SU-DHL-6 (cell line): ENCODE results near the gene COG7.

Source experiments
- H2AFZ ChIP-seq: fragments of 200-600 bp; sonication (generic); 2 replicates; pipeline ENCODE4 v1.6.1; 2014; ENCODE audit warnings: low read depth, mild to moderate bottlenecking, moderate library complexity, mixed read lengths, antibody characterized with exemption, low read length; ENCODE audit not compliant: severe bottlenecking
- H3F3A ChIP-seq: fragments of 200-600 bp; shearing (Covaris generic); 2 replicates; pipeline ENCODE4 v1.6.0; 2016; ENCODE audit warnings: antibody characterized with exemption, mild to moderate bottlenecking; ENCODE audit not compliant: insufficient read depth
- H3K27ac ChIP-seq: fragments of 200-600 bp; sonication (generic); 2 replicates; pipeline ENCODE4 v1.5.1; 2016; ENCODE audit warnings: low read depth, mild to moderate bottlenecking, low read length, moderate library complexity, mixed read lengths
- H3K27me3 ChIP-seq: fragments of 200-600 bp; sonication (generic), shearing (Covaris generic); 2 replicates; pipeline ENCODE4 v1.6.0; 2014; ENCODE audit warnings: mild to moderate bottlenecking, low read length
- H3K36me3 ChIP-seq: fragments of 200-600 bp; sonication (generic); 2 replicates; pipeline ENCODE4 v1.6.1; 2014; ENCODE audit warnings: mild to moderate bottlenecking, low read length, mixed read lengths
- H3K4me2 ChIP-seq: fragments of 300-600, 200-600 bp; shearing (Covaris generic), sonication (generic); 2 replicates; pipeline ENCODE4 v1.6.0; 2014; ENCODE audit warnings: low read length, low read depth, mild to moderate bottlenecking; ENCODE audit not compliant: poor library complexity, severe bottlenecking
- H3K4me3 ChIP-seq: fragments of 200-600 bp; sonication (generic); 2 replicates; pipeline ENCODE4 v1.5.1; 2014; ENCODE audit warnings: antibody characterized with exemption, low read length, mild to moderate bottlenecking, mixed read lengths; ENCODE audit not compliant: insufficient read depth, poor library complexity, severe bottlenecking
- H3K79me2 ChIP-seq: fragments of 200-600 bp; sonication (generic); 2 replicates; pipeline ENCODE4 v1.6.1; 2014; ENCODE audit warnings: mild to moderate bottlenecking, low read length, moderate library complexity; ENCODE audit not compliant: insufficient read depth
- H3K9ac ChIP-seq: fragments of 200-600 bp; sonication (generic); 2 replicates; pipeline ENCODE4 v1.7.0; 2014; ENCODE audit warnings: mild to moderate bottlenecking, low read length
- H3K9me2 ChIP-seq: fragments of 200-600 bp; sonication (generic); replicated peaks from 2 replicates; pipeline ENCODE4 v1.6.1; 2014; ENCODE audit warnings: low read length; ENCODE audit not compliant: insufficient read depth
- H3K9me3 ChIP-seq: fragments of 200-600 bp; sonication (generic); 2 replicates; pipeline ENCODE4 v1.6.1; 2014; ENCODE audit warnings: low read length, mixed read lengths; ENCODE audit not compliant: insufficient read depth
- H4K20me1 ChIP-seq: fragments of 200-600 bp; sonication (generic); 2 replicates; pipeline ENCODE4 v1.6.1; 2014; ENCODE audit warnings: low read depth, mild to moderate bottlenecking, antibody characterized with exemption, low read length, moderate library complexity, mixed read lengths
- EZH2phosphoT487 ChIP-seq: fragments of 200-600 bp; sonication (generic), shearing (Covaris generic); conservative IDR thresholded peaks from 2 replicates; pipeline ENCODE4 v1.6.1; 2018; ENCODE audit warnings: mild to moderate bottlenecking, antibody characterized with exemption, low read length, moderate library complexity, mixed read lengths
- TF ChIP-seq, protein P1 (sequence below): fragments of 200-600 bp; sonication (generic); IDR thresholded peaks from one replicate; pipeline ENCODE4 v1.5.1; 2017; ENCODE audit warnings: antibody characterized with exemption, mild to moderate bottlenecking, low read length, moderate library complexity; ENCODE audit not compliant: insufficient read depth, poor library complexity, severe bottlenecking

Gene COG7

DNA sequence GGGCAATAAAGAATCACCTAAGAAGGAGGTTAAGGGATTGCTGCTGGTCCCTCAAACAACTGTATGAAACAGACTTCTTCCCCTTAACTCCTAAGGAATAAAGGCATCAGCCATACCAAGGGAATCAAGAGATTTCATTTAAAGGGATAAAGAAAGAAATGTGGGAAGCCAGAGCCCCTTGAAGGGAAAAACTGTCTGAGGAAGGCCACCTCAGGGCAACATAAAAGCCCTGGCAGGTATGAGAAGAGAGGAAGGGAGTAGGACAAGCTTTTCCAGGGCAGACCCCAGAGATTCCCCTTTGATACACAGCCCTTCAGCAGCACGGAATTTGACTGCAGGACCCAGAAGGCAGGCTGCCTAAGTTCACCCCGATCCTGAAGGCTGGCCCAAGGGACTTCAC is 43.5 kb downstream of the COG7 start:
- Histone ChIP-seq H3K36me3 (no peaks in the 10 kb centered on the region), H3K4me2 (no peak overlapping the region), H2AFZ (no peak overlapping the region), H3F3A (no peaks in the 10 kb centered on the region), H3K27ac (no peak overlapping the region), H3K9me2 (no peaks in the 10 kb centered on the region), H3K9ac (no peak overlapping the region), H3K4me3 (no peak overlapping the region), H3K79me2 (no peaks in the 10 kb centered on the region), H4K20me1 (no peaks in the 10 kb centered on the region), H3K27me3 (no peaks in the 10 kb centered on the region), H3K9me3 (no peaks in the 10 kb centered on the region)
- no peak for TF ChIP-seq EZH2phosphoT487
- TF ChIP-seq, protein P1, sequence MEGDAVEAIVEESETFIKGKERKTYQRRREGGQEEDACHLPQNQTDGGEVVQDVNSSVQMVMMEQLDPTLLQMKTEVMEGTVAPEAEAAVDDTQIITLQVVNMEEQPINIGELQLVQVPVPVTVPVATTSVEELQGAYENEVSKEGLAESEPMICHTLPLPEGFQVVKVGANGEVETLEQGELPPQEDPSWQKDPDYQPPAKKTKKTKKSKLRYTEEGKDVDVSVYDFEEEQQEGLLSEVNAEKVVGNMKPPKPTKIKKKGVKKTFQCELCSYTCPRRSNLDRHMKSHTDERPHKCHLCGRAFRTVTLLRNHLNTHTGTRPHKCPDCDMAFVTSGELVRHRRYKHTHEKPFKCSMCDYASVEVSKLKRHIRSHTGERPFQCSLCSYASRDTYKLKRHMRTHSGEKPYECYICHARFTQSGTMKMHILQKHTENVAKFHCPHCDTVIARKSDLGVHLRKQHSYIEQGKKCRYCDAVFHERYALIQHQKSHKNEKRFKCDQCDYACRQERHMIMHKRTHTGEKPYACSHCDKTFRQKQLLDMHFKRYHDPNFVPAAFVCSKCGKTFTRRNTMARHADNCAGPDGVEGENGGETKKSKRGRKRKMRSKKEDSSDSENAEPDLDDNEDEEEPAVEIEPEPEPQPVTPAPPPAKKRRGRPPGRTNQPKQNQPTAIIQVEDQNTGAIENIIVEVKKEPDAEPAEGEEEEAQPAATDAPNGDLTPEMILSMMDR = no peak

DNA sequence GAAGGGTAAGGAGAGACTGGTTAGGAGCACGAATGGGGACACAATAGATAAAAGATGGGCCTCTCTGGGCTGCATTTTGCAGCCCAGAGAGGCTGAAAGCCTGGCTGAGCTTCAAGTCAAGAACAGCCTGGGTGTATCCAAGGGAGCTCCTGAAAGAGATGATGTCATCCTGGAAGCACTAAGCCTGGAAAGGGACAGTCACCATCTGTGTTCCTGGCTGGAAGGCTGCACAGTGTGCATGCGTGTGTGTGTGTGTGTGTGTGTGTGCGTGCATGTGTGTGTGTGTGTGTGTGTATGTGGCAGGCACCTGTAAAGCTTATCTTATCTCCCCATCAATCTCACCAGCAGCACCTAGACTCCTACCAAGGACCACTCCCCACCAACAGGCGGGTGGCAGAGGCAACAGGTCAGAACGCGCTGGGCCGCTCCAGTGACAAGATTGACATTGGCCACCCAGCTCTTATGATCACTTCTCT is 44.1 kb downstream of the COG7 start:
- Histone ChIP-seq H3K4me3 (no peak overlapping the region), H3K9me3 (no peaks in the 10 kb centered on the region), H3F3A (no peaks in the 10 kb centered on the region), H3K27me3 (no peaks in the 10 kb centered on the region), H2AFZ (no peak overlapping the region), H3K27ac (no peak overlapping the region), H4K20me1 (no peaks in the 10 kb centered on the region), H3K9me2 (no peaks in the 10 kb centered on the region), H3K9ac (no peak overlapping the region), H3K4me2 (no peak overlapping the region), H3K36me3 (no peaks in the 10 kb centered on the region), H3K79me2 (no peaks in the 10 kb centered on the region)
- TF ChIP-seq, protein P1 = no peak
- no peak for TF ChIP-seq EZH2phosphoT487

DNA sequence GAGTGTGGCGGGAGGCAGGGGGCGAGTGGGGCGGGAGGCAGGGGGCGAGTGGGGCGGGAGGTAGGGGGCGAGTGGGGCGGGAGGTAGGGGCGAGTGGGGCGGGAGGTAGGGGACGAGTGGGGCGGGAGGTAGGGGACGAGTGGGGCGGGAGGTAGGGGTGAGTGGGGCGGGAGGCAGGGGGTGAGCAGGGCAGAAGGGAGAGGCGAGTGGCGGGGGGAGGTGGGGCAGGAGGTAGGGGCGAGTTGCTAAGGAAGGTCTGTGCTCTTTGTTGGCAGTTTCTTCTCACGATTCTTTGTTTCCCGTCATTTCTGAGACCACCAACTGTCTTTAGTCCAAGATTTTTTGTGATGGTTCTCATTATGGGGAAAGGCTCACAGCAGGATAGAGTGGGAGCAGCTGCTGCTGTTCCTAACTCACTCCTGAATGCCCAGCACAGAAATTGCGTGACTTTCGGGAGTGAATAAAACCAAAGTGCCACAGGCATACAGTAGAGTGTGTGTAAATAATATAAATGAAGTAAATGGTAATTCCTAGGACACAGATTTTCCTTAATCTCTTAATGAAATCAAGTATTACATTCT is 44.7 kb downstream of the COG7 start:
- Histone ChIP-seq H3K9ac (no peak overlapping the region), H3K27ac (no peak overlapping the region), H3F3A (no peaks in the 10 kb centered on the region), H3K36me3 (no peaks in the 10 kb centered on the region), H3K9me2 (no peaks in the 10 kb centered on the region), H3K4me3 (no peak overlapping the region), H3K4me2 (no peak overlapping the region), H3K79me2 (no peaks in the 10 kb centered on the region), H4K20me1 (no peaks in the 10 kb centered on the region), H3K27me3 (no peaks in the 10 kb centered on the region), H3K9me3 (no peaks in the 10 kb centered on the region), H2AFZ (no peak overlapping the region)
- TF ChIP-seq, protein P1 = no peak
- TF ChIP-seq EZH2phosphoT487 = no peak
